PC-3 (cell line): Measurements from ENCODE around the gene CCDC66. TPM values are rescaled to one million over a fixed set of nuclear protein-coding genes. Genes with fewer than 3 reads are reported as not detected.
A peak's percentile ranks its signal among the peaks of the same experiment; 100 is the strongest.

Experiments used
- ATAC-seq: fragments of 200-7000 bp; cut with Tn5 transposase; 2 replicates; pipeline ENCODE4 v1.9.1; 2020; ENCODE audit warnings: mild to moderate bottlenecking, moderate library complexity
- BruUV-seq: library from RNA; stranded (reverse); fragments of 400-500 nt; replicated peaks from 2 replicates; lab custom pipeline; 2021; lab: Mats Ljungman, UMichigan
- CTCF ChIA-PET: fragments of 300-600 bp; sonication (Branson Sonifier 250); formaldehyde crosslinking; loops from one replicate; lab custom pipeline; 2022; ENCODE audit warnings: antibody characterized with exemption; lab: Charles Lee
- POLR2A ChIA-PET: fragments of 300-600 bp; sonication (Branson Sonifier 250); formaldehyde crosslinking; loops from one replicate; lab custom pipeline; 2022; ENCODE audit warnings: antibody characterized with exemption; ENCODE audit not compliant: unreplicated experiment; lab: Charles Lee
- DNase-seq: peaks from one replicate; pipeline ENCODE4 v3.0.0-alpha.2; 2015
- H2AFZ ChIP-seq: fragments of 300-600 bp; sonication (generic); 2 replicates; pipeline ENCODE4 v1.6.0; 2016; ENCODE audit warnings: antibody characterized with exemption, low read length
- H3F3A ChIP-seq: fragments of 300-600 bp; sonication (generic); one replicate; pipeline ENCODE4 v1.6.0; 2017; ENCODE audit warnings: antibody characterized with exemption, low read length, control low read depth, mild to moderate bottlenecking; ENCODE audit not compliant: unreplicated experiment
- H3K27ac ChIP-seq: fragments of 300-600 bp; sonication (generic); 2 replicates; pipeline ENCODE4 v1.5.1; 2016; ENCODE audit warnings: mild to moderate bottlenecking, low read length
- H3K27me3 ChIP-seq: fragments of 300-600 bp; sonication (generic); 2 replicates; pipeline ENCODE4 v1.6.1; 2016; ENCODE audit warnings: low read length, mixed read lengths
- H3K36me3 ChIP-seq: fragments of 300-600 bp; sonication (generic); 2 replicates; pipeline ENCODE4 v1.6.1; 2016; ENCODE audit warnings: low read depth, mixed run types, low read length, mixed read lengths
- H3K4me1 ChIP-seq: fragments of 300-600 bp; sonication (generic); 2 replicates; pipeline ENCODE4 v1.5.1; 2016; ENCODE audit warnings: low read length; ENCODE audit not compliant: insufficient read depth
- H3K4me2 ChIP-seq: fragments of 300-600 bp; sonication (generic); 2 replicates; pipeline ENCODE4 v1.6.0; 2016; ENCODE audit warnings: low read length
- H3K4me3 ChIP-seq: fragments of 300-600 bp; sonication (generic); 2 replicates; pipeline ENCODE4 v1.5.1; 2016; ENCODE audit warnings: mild to moderate bottlenecking, low read length, mixed read lengths
- H3K79me2 ChIP-seq: fragments of 300-600 bp; sonication (generic); 2 replicates; pipeline ENCODE4 v1.6.1; 2017; ENCODE audit warnings: low read length, mixed read lengths
- H3K9ac ChIP-seq: fragments of 300-600 bp; sonication (generic); 2 replicates; pipeline ENCODE4 v1.6.0; 2016; ENCODE audit warnings: mild to moderate bottlenecking, low read length
- H3K9me2 ChIP-seq: fragments of 300-600 bp; sonication (generic); replicated peaks from 2 replicates; pipeline ENCODE4 v1.6.1; 2016; ENCODE audit warnings: mixed run types, low read length, mixed read lengths
- H3K9me3 ChIP-seq: fragments of 300-600 bp; sonication (generic); 2 replicates; pipeline ENCODE4 v1.6.1; 2016; ENCODE audit warnings: low read length, mixed read lengths
- H4K20me1 ChIP-seq: fragments of 300-600 bp; sonication (generic); 2 replicates; pipeline ENCODE4 v1.6.1; 2016; ENCODE audit warnings: low read length, mixed read lengths
- EZH2 ChIP-seq: fragments of 300-600 bp; sonication (generic); IDR thresholded peaks from one replicate; pipeline ENCODE4 v1.6.1; 2017; ENCODE audit warnings: antibody characterized with exemption, mild to moderate bottlenecking, low read length; ENCODE audit not compliant: unreplicated experiment
- EZH2phosphoT487 ChIP-seq: fragments of 300-600 bp; sonication (generic); IDR thresholded peaks from 2 replicates; pipeline ENCODE4 v1.6.1; 2018; ENCODE audit warnings: mild to moderate bottlenecking, antibody characterized with exemption, low read length, borderline replicate concordance
- intact Hi-C: fragments of 100-400 bp; cut with micrococcal nuclease; formaldehyde crosslinking; loops from 2 replicates; pipeline ENCODE4 v1.9.0; 2023
- total RNA-seq: library from RNA; depleted of rRNA; stranded (reverse); fragments of >200 nt; gene quantifications from 2 replicates; pipeline ENCODE4 v1.2.3, GENCODE V29; 2014
- TF ChIP-seq, protein P1 (sequence below): fragments of 300-600 bp; sonication (generic); conservative IDR thresholded peaks from 2 replicates; pipeline ENCODE4 v1.5.1; 2017; ENCODE audit warnings: antibody characterized with exemption, low read depth, mild to moderate bottlenecking, low read length

CCDC66 gene
- total RNA-seq, 1 experiment from 2014 or later = 17.3 TPM

DNA sequence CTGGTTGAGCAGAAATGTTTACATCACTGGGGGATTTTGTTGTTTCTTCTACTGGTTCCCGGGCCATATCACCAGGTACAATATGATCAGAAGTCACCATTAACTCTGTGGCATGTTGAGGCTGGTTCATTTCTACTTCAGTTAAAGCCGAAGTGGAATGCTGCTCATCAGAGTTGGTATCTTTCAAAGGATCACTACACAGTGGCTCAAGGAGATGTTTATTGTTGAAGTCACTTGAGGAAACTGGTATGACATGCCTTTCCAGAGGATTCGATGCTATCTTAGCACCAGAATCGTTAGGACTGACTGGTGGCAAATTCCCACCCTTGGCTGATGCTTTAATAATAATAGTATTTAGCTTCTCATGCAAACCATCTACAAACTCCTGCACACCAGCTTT, 76.2 kb downstream of the CCDC66 start:
- H3K4me3 ChIP-seq = no peak overlapping the region
- H3K27ac ChIP-seq = no peak overlapping the region
- H3K36me3 ChIP-seq = peaks cover 21% of the 10 kb centered on the region
- no peaks in the 10 kb centered on the region for H3K27me3 ChIP-seq
- H4K20me1 ChIP-seq = no peaks in the 10 kb centered on the region
- H3K9me3 ChIP-seq = no peaks in the 10 kb centered on the region
- BruUV-seq = TSS peak; percentile 52
- no peaks in the 10 kb centered on the region for H3K79me2 ChIP-seq
- no peaks in the 10 kb centered on the region for H3K9me2 ChIP-seq
- DNase-seq (no peak), ATAC-seq (no peak)
- no peaks in the 10 kb centered on the region for H3K4me1 ChIP-seq
- H3K9ac ChIP-seq = no peak overlapping the region
- no peak for TF ChIP-seq EZH2
- TF ChIP-seq, protein P1, sequence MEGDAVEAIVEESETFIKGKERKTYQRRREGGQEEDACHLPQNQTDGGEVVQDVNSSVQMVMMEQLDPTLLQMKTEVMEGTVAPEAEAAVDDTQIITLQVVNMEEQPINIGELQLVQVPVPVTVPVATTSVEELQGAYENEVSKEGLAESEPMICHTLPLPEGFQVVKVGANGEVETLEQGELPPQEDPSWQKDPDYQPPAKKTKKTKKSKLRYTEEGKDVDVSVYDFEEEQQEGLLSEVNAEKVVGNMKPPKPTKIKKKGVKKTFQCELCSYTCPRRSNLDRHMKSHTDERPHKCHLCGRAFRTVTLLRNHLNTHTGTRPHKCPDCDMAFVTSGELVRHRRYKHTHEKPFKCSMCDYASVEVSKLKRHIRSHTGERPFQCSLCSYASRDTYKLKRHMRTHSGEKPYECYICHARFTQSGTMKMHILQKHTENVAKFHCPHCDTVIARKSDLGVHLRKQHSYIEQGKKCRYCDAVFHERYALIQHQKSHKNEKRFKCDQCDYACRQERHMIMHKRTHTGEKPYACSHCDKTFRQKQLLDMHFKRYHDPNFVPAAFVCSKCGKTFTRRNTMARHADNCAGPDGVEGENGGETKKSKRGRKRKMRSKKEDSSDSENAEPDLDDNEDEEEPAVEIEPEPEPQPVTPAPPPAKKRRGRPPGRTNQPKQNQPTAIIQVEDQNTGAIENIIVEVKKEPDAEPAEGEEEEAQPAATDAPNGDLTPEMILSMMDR = no peak
- TF ChIP-seq EZH2phosphoT487 = no peak
- POLR2A ChIA-PET = no interaction called here
- CTCF ChIA-PET = no interaction called here
- no peaks in the 10 kb centered on the region for H3F3A ChIP-seq
- H3K4me2 ChIP-seq = no peak overlapping the region
- intact Hi-C loops = no loop called here
- no peak overlapping the region for H2AFZ ChIP-seq

GRCh38 chr3:56633602-56634535, 76.9 kb downstream of the CCDC66 start:
- POLR2A ChIA-PET = no interaction called here
- peaks cover 27% of the 10 kb centered on the region for H3K36me3 ChIP-seq
- no peak overlapping the region for H3K27ac ChIP-seq

More at GRCh38 chr3:56633602-56634535, 76.9 kb downstream of the CCDC66 start:
- no peak overlapping the region for H2AFZ ChIP-seq
- H3F3A ChIP-seq = no peaks in the 10 kb centered on the region
- no TSS peak for BruUV-seq
- H3K9ac ChIP-seq = no peak overlapping the region
- H3K4me3 ChIP-seq = no peak overlapping the region
- ATAC-seq = no peak
- TF ChIP-seq, protein P1 = no peak
- TF ChIP-seq EZH2phosphoT487 = no peak
- no peak for TF ChIP-seq EZH2
- no peaks in the 10 kb centered on the region for H3K4me1 ChIP-seq
- DNase-seq = no peak
- intact Hi-C loops = no loop called here
- no peaks in the 10 kb centered on the region for H3K9me3 ChIP-seq
- no peak overlapping the region for H3K4me2 ChIP-seq
- CTCF ChIA-PET = no interaction called here
- no peaks in the 10 kb centered on the region for H3K9me2 ChIP-seq
- H3K27me3 ChIP-seq = no peaks in the 10 kb centered on the region
- H4K20me1 ChIP-seq = no peaks in the 10 kb centered on the region
- no peaks in the 10 kb centered on the region for H3K79me2 ChIP-seq
